ENCODE results near the gene ALKBH5.

The ALKBH5 gene

DNA sequence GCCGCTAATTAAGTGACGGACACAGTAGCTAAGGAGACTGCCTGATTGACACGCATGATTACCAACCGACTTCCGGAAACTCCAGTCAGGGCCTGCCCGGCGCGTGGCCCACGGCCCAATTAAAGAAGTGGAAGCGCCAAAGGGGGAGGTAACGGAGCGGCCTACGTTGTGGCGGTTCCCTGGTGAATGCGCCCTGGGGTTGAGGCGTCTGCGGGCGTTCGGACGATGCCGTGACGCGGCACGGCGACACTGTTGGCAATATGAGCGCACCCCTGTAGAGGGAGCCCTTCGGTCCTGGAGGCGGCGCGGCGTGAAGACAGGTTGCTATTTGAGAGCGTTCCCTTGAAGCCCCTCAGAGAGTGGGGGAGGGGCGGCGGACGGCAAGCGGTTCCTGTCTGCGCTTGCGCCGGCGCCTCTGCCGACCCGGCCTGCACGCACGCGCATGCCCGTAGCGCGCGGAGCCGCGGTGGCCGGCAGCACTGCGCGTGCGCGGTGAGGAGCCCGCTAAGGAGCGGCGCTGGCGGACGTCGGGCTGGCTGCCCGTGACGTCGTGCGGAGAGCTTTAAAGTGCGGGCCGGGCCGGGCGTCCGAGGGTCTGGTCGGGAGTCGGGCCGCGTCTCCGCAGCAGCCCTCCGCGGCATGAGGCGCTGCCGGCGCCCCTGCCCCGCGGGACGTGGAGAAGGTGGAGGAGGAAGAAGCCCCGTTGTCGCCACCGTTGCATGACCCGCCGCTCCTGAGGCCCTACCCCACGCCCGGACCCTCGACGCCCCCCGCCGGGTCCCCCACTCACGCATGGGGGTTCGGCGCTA, at the start of gene ALKBH5:
Gene ALKBH5 (plus strand): TSS at position 495 of the 809 bp plus-strand sequence. CDS start 416 bp downstream, outside the sequence.
- DNase-seq: peak; percentile 99

DNA sequence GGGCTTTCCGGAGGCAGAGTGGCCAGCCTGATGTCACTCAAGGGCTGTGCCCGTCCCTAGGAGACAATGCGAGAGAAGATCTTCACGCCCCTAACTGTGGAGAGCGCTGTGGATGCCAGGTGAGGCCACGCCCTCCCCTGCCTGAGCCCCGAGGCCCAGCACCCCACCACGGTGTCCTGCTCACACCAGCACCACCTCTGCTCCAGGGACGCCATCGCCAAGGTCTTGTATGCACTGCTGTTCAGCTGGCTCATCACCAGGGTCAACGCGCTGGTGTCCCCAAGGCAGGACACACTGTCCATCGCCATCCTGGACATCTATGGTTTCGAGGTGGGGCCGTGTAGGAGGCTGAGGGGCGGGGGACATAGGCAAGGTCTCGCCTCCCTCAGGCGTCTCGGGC, 47.3 kb upstream of the ALKBH5 start:
- DNase-seq: no peak

DNA sequence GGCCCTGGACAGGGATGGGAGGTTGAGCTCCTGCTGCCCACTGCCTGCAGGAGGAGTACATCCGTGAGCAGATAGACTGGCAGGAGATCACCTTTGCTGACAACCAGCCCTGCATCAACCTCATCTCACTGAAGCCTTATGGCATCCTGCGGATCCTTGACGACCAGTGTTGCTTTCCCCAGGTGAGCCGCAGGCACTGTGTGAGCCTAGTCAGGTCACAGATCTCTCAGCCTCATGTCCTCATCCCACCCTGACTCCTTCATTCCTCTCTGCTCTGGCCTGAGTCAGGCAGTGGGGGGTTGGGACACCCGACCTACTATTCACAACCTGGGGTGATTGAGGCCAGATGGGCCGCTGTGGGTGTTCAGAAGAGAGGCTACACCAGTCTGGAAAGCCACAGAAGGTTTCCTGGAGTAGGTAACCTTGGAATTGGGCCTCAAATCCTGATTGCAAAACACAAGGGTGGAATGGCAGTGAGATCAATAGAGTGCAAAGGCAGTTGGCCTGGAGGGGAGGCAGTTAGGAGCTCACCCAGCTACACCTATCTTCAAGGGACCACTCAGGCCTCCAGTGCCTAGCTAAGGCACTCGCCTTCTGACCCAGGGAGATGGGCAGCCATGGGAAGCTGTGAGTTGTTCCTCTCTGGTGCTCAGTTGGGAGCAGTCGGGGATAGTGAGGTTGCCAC, 45.4 kb upstream of the ALKBH5 start:
- DNase-seq: no peak

DNA sequence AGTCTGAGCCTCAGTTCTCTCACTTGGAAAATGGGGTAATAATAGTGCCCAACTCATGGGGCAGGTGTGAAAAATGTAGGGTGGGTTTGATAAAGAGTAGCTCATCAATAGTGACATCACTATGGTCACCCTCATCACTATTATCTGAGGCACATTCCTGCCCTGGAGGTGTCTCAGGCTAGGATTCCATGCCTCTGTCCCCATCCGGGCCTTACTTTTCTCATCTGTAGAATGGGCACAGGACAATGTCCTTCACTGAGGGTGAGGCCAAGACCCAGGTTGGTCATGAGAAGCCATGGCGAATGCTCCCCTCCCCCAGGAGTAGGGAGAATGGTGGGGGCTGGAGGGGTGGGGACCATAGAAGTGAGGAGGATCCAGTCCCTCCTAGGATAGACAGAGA, 44.5 kb upstream of the ALKBH5 start:
- DNase-seq: no peak

DNA sequence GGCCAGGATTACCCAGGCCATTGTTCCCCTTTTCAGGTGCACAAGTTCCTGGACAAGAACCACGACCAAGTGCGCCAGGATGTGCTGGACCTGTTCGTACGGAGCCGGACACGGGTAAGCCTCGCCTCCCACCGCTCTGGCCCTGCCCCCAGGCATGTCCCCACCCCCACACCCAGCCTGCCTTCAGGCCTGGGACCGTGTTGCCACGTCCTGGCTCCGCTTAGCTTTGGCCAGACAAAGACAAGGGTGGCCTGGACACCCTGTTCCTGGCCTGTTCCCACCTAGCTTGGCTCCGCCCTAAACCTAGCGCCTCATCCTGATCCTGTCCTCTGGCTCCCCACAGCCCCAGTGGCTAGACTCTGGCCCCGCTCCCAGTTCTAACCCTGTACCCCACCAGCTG, 44.1 kb upstream of the ALKBH5 start:
- DNase-seq: no peak

DNA sequence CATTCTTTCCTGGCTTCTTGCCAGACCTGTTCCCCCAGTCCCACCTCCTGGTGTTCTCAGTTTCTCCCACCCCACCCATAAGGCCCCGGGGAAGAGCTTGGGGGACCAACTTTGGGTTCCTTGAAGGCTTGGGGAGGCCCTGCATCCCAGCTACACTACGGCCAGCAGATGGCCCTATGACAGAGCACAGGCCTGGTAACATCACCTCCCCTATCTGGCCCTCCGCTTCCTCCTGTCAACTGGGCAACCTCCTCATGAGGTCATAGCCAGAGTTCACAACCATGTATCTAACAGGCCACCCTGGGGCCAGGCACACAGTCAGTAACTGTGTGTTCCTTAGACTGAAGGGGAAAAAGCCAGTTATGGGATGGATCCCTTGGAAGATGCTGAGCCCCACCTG, 43.7 kb upstream of the ALKBH5 start:
- DNase-seq: no peak

DNA sequence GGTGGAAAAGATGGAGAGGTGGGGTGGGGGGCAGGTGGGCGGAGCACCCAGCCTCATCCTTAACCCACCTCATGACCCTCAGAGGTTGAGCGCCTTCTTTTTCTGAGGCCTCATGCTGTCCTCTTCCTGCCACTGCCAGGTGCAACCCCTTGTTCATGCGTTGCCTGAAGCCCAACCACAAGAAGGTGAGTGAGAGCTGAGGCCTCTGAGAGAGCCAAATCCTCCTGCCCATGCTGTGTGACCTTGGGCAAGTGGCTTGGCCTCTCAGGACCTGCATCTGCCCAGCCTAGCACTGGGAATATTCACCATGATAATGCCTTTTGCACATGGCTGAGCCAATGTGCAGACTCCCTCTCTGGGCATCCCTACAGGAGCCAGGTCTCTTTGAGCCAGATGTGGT, 43.0 kb upstream of the ALKBH5 start:
- no peak for DNase-seq

DNA sequence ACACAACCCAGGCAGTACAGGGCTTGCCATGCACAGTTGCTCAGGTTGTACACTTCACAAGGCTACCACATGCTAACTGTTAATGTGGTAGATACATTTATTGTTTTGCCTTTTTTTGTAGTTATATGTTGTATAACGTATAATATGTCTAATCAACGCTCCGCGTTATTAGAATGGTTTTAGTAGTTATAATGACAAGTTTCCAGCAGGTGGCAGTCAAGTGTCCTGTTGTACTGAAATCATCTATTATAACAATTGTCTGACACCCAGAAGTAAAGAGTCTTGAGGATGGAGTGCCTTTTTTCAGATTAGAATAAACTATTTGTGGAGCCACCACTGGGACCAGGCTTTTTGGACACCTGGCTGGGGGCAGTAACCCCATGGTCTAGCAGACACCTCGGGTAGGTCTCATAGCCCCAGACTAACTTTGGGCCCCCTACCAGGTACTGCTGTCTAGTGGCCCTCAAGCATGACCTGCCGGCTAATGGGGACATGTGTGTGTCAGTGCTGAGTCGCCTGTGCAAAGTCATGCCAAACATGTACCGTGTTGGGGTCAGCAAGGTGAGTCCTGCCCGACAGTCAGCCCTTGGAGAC, 42.3 kb upstream of the ALKBH5 start:
- no peak for DNase-seq

DNA sequence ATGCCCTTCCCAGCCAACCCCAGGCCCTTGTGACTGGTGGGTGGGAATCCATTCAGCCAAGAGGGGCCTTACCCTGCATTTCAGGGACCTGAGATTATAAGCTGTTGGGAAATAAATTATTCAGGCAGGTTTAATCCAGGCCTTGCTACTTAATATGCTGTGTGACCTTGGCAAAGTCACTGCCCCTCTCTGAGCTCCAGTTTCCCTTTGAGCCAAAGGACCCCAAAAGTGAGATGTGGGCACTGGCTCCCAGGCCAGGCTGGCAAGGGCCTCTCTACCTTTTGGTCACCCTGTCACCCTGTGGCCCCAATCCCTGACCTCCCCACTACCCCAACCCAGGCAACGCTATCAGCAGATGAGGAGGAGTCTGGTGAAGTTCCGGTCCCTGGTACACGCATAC, 41.2 kb upstream of the ALKBH5 start:
- no peak for DNase-seq

DNA sequence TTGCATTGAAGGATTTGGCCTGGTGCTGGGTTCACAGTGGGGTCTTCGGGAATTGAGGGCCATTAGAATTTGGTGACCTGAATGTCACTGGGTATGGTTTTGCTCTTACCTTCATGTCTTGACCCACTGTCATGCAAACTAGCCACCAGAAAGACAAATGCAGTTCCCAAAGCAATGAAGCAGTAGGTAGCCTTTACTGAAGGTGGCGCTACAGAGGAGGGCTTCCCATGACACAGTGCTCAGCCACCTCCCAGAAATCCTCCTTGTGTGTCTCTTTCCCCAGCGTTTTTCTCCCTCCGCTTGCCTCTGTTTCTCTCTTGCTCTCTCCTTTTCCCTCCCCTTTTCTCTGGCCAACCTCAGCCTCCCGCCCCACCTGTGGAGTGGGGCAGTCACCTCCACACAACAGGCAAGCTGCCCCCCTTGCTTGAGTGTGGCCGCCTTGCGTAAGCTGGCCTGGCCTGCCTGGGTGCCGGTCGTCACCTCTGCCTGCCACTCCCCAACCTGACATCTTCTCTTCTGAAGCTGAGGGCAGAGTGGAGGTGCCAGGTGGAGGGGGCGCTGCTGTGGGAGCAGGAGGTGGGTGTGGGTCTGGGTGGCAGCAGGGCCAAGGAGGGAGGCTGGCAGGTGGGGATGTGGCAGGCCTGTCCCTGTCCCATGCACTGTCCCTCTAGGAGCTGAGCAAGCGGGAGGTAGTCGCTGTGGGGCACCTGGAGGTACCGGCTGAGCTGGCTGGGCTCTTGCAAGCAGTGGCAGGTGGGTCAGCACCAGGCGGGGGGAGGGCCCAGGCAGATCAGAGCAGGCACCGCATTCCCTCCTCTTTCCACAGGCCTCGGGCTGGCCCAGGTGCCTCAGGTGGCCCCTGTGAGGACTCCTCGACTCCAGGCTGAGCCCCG, 40.3 kb upstream of the ALKBH5 start:
- no peak for DNase-seq

DNA sequence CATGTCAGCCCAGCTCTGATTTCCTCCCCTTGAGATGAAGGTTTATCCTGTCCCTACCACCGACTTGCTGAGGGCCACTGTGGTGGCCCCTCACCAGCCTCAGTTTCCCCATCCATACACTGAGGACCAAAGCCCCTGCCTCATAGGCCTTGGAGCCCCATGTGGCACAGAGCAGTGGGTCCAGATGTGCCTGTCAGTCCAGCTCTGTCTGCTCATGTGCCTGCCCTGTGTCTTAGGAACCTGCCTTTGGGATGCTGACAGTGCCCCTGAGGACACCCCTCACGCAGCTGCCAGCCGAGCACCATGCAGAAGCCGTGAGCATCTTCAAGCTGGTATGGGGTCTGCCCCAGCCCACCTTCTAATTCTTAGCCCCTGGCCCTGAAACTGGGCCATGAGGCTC, 39.4 kb upstream of the ALKBH5 start:
- DNase-seq: no peak

DNA sequence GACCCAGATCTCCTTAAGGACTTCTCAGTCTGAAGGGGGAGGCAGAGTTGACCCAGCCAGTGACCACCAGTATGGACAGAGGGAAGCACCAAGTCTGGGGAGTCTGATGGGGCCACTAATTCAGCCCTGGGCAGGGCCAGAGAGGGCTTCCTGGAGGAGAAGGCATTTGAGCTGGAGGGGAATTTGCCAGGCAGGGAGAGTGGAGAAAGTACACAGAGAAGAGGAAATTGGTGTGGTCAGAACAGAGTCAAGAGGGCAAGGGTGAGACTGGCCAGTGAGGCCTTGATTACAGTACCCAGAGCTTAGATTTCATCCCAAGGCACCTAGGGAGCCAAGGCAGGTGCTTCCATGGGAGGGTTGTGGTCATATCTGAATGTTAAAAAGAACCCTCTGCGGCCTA, 38.8 kb upstream of the ALKBH5 start:
- no peak for DNase-seq

DNA sequence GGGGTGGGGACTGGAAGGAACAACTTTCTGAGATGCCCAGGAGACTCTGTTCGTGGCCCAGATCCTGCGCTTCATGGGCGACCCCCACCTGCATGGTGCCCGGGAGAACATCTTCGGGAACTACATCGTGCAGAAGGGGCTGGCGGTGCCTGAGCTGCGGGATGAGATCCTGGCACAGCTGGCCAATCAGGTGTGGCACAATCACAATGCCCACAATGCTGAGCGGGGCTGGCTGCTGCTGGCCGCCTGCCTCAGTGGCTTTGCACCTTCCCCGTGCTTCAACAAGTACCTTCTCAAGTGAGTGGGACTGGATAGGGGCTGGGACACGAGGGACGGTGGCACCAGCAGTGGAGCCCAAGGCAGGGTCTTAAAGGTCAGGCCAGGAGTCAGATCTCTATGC, 37.8 kb upstream of the ALKBH5 start:
- no peak for DNase-seq

DNA sequence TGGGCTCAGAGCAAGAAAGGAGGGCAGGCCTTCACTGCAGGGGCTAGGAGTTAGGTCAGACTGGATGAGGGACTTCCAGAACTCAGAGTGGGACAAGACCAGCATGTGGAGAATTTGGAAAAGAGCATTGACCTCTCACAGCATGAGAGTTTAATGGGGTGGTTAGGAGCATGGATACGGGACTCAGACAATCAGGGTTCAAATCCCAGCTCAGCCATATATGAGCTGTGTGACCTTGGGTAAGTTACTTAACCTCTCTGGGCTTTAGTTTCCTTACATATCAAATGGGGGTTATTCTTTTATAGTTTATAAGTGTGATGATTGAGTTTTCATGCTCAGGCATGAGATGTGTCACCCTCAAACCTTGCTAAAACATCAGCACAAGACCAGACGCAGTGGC, 37.4 kb upstream of the ALKBH5 start:
- DNase-seq: no peak

DNA sequence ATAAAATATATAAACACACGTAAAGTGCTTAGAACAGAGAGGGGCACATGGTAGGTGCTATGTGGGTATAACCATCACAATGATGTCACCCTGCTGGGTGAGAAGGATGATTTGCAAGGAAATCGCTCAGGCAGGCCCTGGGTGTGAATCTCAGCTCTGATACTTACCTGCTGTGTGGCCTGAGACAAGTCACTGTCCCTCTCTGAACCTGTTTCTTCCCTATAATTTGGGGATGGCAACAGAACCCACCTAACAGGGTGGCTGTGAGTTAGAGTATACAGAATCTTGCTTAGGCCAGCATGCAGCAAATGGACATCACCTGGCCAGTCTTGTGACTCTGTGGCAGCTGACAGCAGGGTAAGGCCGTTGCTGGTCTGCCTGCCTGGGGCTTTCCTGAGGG, 36.6 kb upstream of the ALKBH5 start:
- no peak for DNase-seq

DNA sequence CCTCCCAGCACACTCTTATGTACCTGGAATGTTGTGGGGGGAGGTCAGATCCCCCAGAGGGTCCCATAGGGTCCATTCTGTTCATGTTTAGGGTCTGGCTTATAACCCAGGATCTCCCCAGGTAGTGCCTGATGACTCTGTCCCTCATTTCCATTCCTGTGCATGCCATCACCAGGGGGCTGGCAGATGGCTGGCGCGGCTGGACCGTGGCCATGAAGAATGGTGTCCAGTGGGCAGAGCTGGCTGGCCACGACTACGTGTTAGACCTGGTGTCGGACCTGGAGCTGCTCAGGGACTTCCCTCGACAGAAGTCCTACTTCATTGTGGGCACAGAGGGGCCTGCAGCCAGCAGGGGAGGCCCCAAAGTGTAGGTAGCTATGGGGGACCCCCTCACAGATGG, 35.0 kb upstream of the ALKBH5 start:
- no peak for DNase-seq

DNA sequence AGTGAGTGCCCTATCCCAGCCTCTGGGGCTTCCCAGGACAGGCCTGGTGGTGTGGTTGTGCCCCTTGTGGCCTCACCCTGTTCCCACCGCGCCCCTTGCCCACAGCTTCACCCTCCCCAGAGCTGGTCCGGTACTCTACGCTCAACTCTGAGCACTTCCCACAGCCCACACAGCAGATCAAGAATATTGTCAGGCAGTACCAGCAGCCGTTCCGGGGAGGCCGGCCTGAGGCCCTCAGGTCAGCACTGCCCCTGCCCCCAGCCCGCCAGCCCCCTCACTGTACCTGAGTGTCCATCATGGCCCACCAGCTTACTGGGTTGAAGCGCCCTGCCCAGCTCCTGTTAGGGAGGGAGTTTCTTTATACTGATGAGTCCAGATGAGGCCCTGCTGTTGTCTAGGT, 32.3 kb upstream of the ALKBH5 start:
- DNase-seq: no peak

DNA sequence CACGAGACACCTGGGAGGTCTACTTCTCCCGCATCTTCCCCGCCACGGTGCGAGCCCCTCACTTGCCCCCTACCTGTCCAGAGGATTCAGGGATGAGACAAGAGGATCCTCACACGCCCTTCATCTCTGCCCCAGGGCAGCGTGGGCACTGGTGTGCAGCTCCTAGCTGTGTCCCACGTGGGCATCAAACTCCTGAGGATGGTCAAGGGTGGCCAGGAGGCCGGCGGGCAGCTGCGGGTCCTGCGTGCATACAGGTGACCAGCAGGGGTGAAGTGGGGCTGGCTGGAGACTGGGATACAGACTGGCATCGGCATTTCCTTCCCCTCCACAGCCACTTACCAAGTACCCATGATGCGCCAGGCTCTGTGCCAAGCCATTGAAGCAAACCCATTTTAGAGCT, 28.4 kb upstream of the ALKBH5 start:
- no peak for DNase-seq

DNA sequence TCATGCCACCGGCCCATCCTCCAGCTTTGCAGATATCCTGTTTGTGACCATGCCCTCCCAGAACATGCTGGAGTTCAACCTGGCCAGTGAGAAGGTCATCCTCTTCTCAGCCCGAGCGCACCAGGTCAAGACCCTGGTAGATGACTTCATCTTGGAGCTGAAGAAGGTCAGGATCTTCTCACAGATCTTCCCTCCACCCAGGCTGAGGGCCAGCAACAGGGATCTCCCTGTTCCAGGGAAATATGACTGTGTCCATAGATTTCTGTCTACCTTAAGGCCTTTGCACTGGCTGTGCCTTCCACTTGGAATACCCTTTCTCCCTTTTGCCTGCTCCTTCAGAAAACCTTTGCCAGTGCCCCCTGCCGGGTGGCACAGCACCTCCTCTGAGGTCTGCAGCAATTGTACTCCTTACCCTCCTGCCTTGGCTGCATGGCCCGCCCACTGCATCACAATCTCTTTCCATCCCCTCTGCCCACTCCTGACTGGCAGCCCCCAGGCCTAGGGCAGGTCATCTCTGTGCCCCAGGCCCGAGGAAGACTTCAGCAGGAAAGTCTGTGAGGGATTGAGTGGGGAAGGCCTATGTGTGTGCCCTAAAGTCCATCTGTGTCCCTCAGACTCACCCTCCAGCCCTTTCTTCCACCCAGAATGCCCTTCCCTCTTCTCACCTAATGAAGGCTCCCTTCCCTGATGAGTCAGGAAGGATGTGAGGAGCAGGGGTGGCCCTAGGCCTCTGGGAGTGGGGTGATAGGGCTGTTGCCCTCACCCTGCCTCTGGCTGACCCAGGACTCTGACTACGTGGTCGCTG, 27.3 kb upstream of the ALKBH5 start:
- DNase-seq: no peak

DNA sequence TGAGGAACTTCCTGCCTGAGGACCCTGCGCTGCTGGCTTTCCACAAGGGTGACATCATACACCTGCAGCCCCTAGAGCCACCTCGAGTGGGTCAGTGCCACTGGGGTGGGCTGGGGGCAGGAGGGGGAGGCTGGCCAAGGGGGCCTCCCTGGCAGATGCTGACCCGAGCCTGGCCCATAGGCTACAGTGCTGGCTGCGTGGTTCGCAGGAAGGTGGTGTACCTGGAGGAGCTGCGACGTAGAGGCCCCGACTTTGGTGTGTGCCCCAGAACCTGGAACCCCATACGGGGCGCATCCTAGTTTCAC, 26.7 kb upstream of the ALKBH5 start:
- DNase-seq: no peak

DNA sequence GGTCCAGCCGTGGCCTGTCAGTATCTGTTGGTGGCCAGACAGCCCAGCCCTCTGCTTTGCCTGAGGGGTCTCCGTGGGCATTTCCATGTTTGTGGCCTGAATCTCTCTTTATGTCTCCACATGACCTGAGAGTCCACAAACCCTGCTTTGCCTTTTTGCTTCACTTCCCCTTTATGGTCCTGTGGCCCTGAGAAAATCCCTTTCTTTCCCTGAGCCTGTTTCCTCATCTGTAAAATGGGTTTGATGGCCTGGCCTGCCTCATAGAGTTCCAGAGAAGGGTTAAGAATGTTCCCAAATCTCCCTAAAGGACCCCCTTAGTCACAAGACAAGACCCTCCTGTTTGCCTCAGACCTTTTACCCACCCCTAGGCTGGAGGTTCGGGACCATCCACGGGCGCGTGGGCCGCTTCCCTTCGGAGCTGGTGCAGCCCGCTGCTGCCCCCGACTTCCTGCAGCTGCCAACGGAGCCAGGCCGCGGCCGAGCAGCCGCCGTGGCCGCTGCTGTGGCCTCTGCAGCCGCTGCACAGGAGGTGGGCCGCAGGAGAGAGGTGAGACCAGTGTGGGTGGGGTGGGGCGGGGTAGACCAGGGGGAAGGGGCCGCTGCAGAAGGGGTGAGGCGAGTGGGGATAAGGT, 26.2 kb upstream of the ALKBH5 start:
- DNase-seq: no peak

DNA sequence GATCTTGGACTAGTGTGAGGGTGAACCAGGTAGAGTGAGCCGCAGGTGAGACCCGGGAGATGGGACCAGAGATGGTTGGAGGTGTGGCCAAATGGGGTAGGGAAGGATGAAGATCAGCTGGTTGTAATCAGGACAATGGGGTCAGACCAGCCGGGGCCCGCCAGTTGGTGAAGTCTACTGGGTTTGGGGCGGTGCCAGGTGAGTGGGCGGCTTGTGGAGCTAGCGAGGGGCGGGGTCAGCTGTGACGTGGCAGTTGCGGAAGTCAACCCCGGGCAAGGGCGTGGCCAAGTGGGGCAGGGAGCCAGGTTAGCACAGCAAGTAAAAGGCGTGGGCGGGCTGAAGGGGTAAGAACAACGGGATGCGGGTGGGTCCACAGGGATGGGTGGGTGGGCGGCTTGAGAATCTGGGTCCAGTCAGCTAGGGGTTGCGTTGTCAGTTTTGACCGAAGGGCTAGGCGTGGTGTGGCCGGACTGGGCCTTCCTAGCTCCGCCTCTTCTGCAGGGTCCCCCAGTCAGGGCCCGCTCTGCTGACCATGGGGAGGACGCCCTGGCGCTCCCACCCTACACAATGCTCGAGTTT, 25.5 kb upstream of the ALKBH5 start:
- peak; percentile 93 for DNase-seq
